Spinal cord (tissue), 10 donors: ENCODE results near the gene TXNDC9. TPM values are rescaled to one million over a fixed set of nuclear protein-coding genes. Genes with fewer than 3 reads are reported as not detected.
"Not testable (repeated sequence)": the region's sequence is repeated elsewhere in the genome, so short reads cannot be mapped to it uniquely, and the experiment has no call there.

ENCODE experiments used
- DNase-seq, 6 donors: peaks; one replicate each; pipeline versions ENCODE4 v3.0.0 to v3.0.0-alpha.2; 2013 to 2015; ENCODE audit warnings: low spot score in 6 of 6, low read depth in 4 of 6
- H3K27ac ChIP-seq: one replicate; pipeline ENCODE4 v1.5.1; 2013; ENCODE audit warnings: low read depth, low read length, control low read depth
- H3K27me3 ChIP-seq: one replicate; pipeline ENCODE4 v1.6.1; 2013; ENCODE audit warnings: low read length; ENCODE audit not compliant: control insufficient read depth, insufficient read depth
- H3K36me3 ChIP-seq: one replicate; pipeline ENCODE4 v1.6.1; 2013; ENCODE audit warnings: low read length; ENCODE audit not compliant: control insufficient read depth, insufficient read depth
- H3K4me1 ChIP-seq: one replicate; pipeline ENCODE4 v1.6.1; 2013; ENCODE audit warnings: low read length; ENCODE audit not compliant: control insufficient read depth, insufficient read depth
- H3K4me3 ChIP-seq: one replicate; pipeline ENCODE4 v1.5.1; 2013; ENCODE audit warnings: low read depth, low read length, control low read depth
- H3K9me3 ChIP-seq: one replicate; pipeline ENCODE4 v1.6.1; 2013; ENCODE audit warnings: low read length; ENCODE audit not compliant: control insufficient read depth, insufficient read depth
- WGBS: methylation state at CpG from one replicate; pipeline ENCODE4 v1.1.5; 2013; ENCODE audit warnings: missing lambda C conversion rate; ENCODE audit not compliant: insufficient coverage; 5-methylcytosine and 5-hydroxymethylcytosine counted together
- long read RNA-seq, 4 donors: transcript quantifications; one replicate each; lab custom pipeline, GENCODE V29; 2026
- polyA plus RNA-seq, 2 donors: library from polyadenylated mRNA; unstranded; fragments of 120-200 nt; gene quantifications; one replicate each; pipeline ENCODE4 v1.2.1, GENCODE V29; 2013; ENCODE audit not compliant: insufficient read length in 2 of 2
- total RNA-seq, 2 donors: library from RNA; depleted of rRNA in 1 of 2; stranded (reverse); fragments of 120-200 nt in 1 of 2; fragments of >200 nt in 1 of 2; gene quantifications; one replicate each; pipeline versions ENCODE4 v1.2.3 to v1.2.4, GENCODE V29; 2013 to 2014
- donor health status: healthy.

The TXNDC9 gene, protein sequence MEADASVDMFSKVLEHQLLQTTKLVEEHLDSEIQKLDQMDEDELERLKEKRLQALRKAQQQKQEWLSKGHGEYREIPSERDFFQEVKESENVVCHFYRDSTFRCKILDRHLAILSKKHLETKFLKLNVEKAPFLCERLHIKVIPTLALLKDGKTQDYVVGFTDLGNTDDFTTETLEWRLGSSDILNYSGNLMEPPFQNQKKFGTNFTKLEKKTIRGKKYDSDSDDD
- total RNA-seq, result 10 to 100 TPM; 41.4 to 54.6 TPM
- polyA plus RNA-seq, result 10 to 100 TPM; 31.7 to 39.2 TPM
- long read RNA-seq, donor 1, transcript TXNDC9-201 (5 exons, 1,637 nt), result major isoform, 17 of 340 reads
- long read RNA-seq, donor 1, transcript TXNDC9-202 (4 exons, 1,111 nt), result minor isoform, 5 of 340 reads
- long read RNA-seq, donor 1, partial matches to known transcripts, result 315 of 340 reads
- long read RNA-seq, donor 1, other reads (novel, unspliced or antisense), result 0 of 340 reads
- long read RNA-seq, donor 2, partial matches to known transcripts, result 72 of 77 reads
- long read RNA-seq, donor 2, other reads (novel, unspliced or antisense), result 0 of 77 reads
- long read RNA-seq, donor 3, transcript TXNDC9-201 (5 exons, 1,637 nt), result major isoform, 10 of 15 reads
- long read RNA-seq, donor 3, partial matches to known transcripts, result 0 of 15 reads
- long read RNA-seq, donor 3, other reads (novel, unspliced or antisense), result 0 of 15 reads
- long read RNA-seq, donor 4, transcript TXNDC9-201 (5 exons, 1,637 nt), result major isoform, 19 of 23 reads
- long read RNA-seq, donor 4, partial matches to known transcripts, result 0 of 23 reads
- long read RNA-seq, donor 4, other reads (novel, unspliced or antisense), result 0 of 23 reads

DNA sequence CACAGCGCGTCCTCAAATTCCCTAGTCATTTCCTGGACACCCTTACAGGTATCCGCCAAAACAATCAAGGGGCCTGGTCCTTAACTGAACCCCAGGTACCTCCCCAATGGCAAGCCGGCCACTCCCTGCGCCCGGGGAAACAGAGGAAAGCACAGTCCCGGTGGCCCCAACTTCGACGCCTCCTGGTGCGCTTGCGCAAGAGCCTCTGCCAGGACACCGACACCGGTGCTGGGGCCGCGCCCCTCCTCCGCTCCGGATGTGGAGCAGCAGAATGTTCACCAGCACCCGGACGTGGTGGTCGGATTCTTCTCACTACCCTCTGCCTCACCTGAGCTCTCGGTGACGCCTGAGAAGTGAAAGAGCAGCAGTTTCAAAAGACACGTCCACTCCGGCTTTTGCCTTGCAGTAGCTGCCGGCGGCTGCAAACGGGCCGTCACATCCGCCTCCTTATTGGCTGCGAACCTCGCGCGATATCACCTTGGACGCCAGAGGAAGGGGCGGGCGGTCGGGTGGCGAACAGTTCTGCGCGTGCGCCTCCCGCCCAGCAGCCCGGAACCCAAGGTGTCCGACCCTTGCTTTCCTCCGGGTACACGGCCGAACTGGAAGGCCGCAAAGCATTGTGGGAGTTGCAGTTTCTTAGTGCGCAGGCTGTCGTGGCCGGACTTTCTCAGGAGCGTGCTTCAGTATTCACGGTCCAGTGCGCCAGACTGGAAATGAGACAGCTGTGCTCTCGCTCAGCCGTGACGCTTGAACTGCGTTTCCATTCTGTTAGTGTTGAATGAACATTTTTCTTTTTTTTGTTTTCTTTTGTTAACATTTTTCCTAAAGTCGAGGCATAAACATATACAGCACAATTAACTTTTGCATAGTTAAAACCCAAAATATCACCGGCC is at the start of gene TXNDC9:
TXNDC9 (minus strand) TSS at position 423 of the 893 bp plus-strand sequence. CDS start 3,123 bp downstream, outside the sequence.
- H3K9me3 ChIP-seq, result no peaks in the 10 kb centered on the region
- H3K27ac ChIP-seq, result peak within 1 kb of the TSS; percentile 92
- no peaks in the 10 kb centered on the region for H3K27me3 ChIP-seq
- peak within 1 kb of the TSS; percentile 93 for H3K4me3 ChIP-seq
- DNase-seq, result peak; percentile 97 to 100 (median 100)
- peaks cover 11% of the 10 kb centered on the region for H3K36me3 ChIP-seq
- peaks cover 7% of the 10 kb centered on the region for H3K4me1 ChIP-seq
- under 1% methylated on average over 56 of the region's 60 CpGs for WGBS

DNA sequence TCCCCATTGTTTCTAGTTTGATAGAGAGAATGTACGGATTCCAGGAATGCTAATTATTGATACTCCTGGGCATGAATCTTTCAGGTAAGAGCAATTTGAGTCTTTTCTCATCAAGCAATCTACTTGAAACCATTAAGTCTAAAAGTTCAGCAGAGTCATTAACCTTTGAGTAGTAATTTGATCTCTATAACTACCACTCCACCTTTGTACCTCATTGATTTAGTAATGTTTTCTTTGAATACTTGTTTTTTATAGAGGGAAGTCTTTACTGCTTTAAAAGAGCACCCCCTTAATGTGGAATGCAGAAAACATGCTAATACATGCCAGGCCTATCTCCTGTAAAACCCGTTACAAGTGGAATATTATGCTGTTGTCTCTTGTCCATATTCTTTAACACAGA is 46.0 kb upstream of the TXNDC9 start:
- Histone ChIP-seq H3K9me3 (no peaks in the 10 kb centered on the region), H3K27me3 (no peaks in the 10 kb centered on the region), H3K4me3 (no peak overlapping the region), H3K36me3 (peaks cover 19% of the 10 kb centered on the region), H3K4me1 (no peaks in the 10 kb centered on the region), H3K27ac (no peak overlapping the region)
- no CpG with 5 or more reads among the region's 2 CpGs for WGBS
- DNase-seq, result no peak

DNA sequence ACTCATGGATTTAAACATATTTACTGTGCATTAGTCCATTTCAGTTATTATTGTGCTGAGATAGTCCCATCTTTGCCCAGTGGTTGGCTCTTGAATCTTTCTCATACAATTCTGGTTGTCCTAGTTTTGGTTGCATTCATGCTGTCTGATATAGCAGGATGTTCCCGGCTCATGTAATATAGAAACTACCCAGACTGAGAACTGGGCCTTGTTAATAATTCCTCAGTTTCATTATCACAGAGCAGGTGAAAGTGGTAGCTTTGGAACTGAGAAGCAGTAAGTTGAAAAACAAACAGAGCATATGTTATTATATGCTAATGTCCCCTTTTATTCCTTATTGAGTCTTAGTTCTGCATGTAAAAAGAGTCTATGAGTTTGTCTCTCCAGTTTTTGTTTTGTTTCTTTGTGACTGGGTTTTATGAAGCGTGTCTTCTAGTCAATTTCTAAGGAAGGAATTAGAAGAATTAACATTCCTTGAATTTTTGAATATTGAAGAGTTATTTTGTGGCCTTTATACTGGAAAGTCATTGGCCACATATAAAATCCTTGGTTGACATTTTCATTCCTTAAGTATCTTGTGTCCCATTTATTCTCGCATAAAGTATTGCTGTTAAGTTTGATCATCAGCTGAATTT is 44.4 kb upstream of the TXNDC9 start:
- Histone ChIP-seq H3K27me3 (no peaks in the 10 kb centered on the region), H3K36me3 (peaks cover 14% of the 10 kb centered on the region), H3K4me3 (no peak overlapping the region), H3K27ac (no peak overlapping the region), H3K9me3 (no peaks in the 10 kb centered on the region), H3K4me1 (no peaks in the 10 kb centered on the region)
- no peak for DNase-seq
- 86% methylated on average over 1 of the region's 3 CpGs for WGBS

DNA sequence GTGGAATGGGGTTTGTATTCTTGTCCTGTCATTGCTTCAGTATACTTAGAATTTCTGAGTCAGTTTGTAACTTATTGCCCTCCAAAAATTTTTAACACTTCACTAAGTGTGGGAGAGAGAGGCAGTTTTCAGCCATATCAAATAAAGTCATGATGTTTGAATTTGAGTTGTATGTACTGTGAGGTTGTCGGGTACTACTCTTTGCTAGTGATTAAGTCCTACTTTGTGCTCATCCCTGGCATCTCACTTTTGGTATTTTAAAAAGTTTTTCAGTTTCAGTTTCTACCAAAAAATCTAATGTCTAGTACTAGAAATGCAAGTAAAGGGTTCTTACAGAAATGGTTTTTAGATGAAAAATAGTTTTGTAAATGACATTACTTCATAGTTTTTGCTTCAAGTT is 41.7 kb upstream of the TXNDC9 start:
- no CpG with 5 or more reads among the region's 1 CpG for WGBS
- H3K4me1 ChIP-seq, result no peaks in the 10 kb centered on the region
- DNase-seq, result no peak
- H3K27ac ChIP-seq, result no peak overlapping the region
- no peaks in the 10 kb centered on the region for H3K27me3 ChIP-seq
- no peak overlapping the region for H3K4me3 ChIP-seq
- H3K36me3 ChIP-seq, result peaks cover 15% of the 10 kb centered on the region
- H3K9me3 ChIP-seq, result no peaks in the 10 kb centered on the region

DNA sequence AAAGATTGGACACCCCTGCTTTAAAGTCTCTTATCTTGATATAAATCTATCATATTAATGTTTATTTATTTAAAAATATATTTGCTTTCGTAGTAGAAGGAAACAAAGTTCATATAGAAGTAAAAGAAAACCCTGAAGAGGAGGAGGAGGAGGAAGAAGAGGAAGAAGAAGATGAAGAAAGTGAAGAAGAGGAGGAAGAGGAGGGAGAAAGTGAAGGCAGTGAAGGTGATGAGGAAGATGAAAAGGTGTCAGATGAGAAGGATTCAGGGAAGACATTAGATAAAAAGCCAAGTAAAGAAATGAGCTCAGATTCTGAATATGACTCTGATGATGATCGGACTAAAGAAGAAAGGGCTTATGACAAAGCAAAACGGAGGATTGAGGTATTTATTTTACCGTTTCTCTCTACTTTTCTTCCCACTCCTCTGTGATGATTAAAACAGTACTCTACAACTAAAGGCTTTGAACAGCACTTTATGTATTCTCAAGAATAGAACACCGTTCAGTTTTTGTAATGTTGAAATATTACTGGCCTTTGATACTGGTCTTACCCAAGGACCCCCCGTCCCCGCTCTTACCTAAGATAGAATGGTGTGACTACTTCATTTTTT is 40.2 kb upstream of the TXNDC9 start:
- DNase-seq, result no peak
- Histone ChIP-seq H3K36me3 (peaks cover 20% of the 10 kb centered on the region), H3K27ac (no peak overlapping the region), H3K27me3 (no peaks in the 10 kb centered on the region), H3K4me1 (no peaks in the 10 kb centered on the region), H3K9me3 (no peaks in the 10 kb centered on the region), H3K4me3 (no peak overlapping the region)
- WGBS, result no CpG with 5 or more reads among the region's 7 CpGs

DNA sequence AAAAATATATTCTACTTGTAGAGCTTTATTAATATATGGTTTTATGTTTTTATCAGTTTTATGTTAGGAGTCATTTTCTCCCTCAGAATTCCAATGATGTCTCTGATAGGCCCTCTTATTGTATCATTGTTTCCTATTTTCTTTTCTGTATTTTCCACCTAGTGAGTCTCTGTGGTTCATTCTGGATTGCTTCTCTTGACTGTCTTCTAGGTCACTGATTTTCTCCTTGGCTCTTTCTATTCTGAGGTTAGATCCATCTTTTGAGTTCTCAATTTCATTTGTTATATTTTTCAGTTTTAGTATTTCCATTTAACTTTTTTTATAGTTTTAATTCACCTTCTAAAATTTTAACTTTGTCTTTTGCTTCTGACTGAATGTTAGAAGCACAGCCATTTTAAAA is 38.6 kb upstream of the TXNDC9 start:
- Histone ChIP-seq H3K4me3 (no peak overlapping the region), H3K9me3 (no peaks in the 10 kb centered on the region), H3K4me1 (no peaks in the 10 kb centered on the region), H3K27me3 (no peaks in the 10 kb centered on the region), H3K36me3 (peaks cover 22% of the 10 kb centered on the region), H3K27ac (no peak overlapping the region)
- no peak for DNase-seq

DNA sequence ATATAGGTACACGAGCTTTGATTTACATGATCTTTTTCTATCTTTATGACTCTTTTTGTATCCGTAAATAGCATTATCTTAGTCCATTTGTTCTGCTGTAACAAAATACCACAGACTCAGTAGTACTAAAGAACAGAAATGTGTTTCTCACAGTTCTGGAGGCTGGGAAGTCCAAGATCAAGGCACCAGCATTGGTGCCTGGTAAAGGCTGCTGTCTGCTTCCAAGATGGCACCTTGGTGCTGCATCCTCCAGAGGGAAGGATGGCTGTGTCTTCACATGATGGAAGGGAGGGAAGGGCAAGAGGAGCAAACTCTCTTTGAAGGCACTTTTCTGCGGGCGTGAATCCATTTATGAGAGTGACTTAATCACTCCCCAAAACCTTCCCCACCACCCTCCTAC is 37.0 kb upstream of the TXNDC9 start:
- no peaks in the 10 kb centered on the region for H3K9me3 ChIP-seq
- no CpG with 5 or more reads among the region's 4 CpGs for WGBS
- H3K27me3 ChIP-seq, result no peaks in the 10 kb centered on the region
- no peak overlapping the region for H3K4me3 ChIP-seq
- no peaks in the 10 kb centered on the region for H3K4me1 ChIP-seq
- no peak for DNase-seq
- H3K27ac ChIP-seq, result no peak overlapping the region
- peaks cover 29% of the 10 kb centered on the region for H3K36me3 ChIP-seq

DNA sequence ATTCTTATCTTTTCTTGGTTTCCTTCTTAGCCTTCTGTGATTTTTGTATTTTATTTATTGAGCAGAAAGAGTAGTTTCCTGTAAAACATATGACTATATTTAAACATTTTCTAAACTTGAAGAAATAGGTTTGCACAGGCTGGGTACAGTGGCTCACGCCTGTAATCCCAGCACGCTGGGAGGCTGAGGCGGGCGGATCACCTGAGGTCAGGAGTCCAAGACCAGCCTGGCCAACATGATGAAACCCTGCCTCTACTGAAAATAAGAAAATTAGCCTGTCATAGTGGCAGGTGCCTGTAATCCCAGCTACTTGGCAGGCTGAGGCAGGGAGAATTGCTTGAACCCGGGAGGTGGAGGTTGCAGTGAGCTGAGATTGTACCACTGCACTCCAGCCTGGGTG is 32.7 kb upstream of the TXNDC9 start:
- H3K9me3 ChIP-seq, H3K27me3 ChIP-seq, H3K4me1 ChIP-seq, H3K4me3 ChIP-seq, DNase-seq, H3K27ac ChIP-seq: not testable (repeated sequence)
- 100% methylated on average over 3 of the region's 5 CpGs for WGBS
- peaks cover 25% of the 10 kb centered on the region for H3K36me3 ChIP-seq
